Fibroblast of peridontal ligament (primary cell): ENCODE results near the gene KANK4.
"Not testable (repeated sequence)": the region's sequence is repeated elsewhere in the genome, so short reads cannot be mapped to it uniquely, and the experiment has no call there.

ENCODE experiments used
- DNase-seq: peaks from one replicate; pipeline ENCODE4 v3.0.0-alpha.2; 2010; ENCODE audit errors: extremely low read depth

KANK4 gene

DNA sequence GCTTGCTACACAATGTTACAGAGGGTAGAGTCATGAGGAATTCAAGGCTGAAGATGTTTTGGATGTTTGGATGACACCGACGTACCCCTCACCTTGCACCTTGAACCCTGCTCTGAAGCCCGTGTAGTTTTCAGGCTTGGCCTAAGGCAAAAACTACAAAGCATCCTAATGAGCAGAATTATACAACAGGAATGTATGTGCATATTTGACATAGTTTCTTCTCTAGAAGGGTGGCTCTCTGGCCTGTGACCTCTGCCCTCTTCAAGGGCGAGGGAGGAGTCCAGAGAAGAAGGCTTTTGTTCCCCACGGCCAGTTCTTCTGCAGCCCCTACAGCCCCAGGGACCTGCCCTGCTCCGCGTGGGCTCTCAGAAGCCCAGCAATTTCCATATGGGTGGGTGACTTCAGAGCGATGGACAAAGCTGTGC, 81.3 kb downstream of the KANK4 start:
- DNase-seq, result no peak

DNA sequence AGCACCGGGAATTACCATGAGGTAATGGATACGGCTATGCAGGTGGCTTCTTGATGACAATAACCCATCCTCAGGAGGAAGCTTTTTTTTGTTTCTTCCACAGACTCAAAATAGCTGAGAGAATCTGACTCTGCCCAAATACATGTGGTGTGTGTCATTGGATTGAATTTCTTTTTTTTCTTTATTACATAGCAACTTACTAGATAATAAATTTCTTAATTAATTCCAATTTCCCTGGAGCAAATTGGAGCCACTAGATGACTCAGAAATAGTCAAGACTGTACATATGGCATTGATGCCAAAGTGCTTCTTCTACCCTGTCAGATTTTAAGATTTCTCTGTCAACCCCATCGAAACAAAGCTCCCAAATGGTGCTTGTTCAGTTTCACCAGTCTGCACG, 81.9 kb downstream of the KANK4 start:
- no peak for DNase-seq

DNA sequence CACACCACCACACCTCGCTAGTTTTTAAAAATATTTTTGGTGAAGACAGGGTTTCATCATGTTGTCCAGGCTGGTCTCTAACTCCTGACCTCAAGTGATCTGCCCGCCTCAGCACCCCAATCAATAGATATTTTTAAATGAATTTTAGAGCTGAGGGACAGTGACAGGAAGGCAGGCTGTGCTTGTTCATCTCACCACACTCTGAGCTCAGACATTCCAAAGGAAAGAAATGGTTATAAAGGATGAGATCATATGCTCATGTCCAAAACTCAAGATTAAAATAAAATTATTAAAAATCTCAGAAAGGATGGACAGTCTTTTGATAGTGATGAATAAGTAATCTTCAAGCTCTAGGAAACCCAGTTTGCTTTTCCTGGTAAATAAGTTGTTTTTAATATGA, 83.7 kb downstream of the KANK4 start:
- DNase-seq, result no peak

DNA sequence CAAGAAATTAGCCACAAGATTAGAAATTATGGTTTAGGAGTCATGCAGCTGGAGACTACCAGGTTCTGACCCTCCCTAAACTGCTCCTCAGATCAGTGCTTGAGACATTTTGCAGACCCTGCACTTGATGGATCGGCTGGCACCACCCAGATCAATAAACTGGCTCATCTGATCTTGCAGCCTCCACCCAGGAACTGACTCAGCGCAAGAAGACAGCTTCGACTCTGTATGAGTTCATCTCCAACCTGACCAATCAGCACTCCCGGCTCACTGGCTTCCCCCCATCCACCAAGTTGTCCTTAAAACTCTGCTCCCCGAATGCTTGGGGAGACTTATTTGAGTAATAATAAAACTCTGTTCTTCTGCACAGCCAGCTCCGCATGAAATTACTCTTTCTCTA, 84.5 kb downstream of the KANK4 start:
- DNase-seq, result no peak

DNA sequence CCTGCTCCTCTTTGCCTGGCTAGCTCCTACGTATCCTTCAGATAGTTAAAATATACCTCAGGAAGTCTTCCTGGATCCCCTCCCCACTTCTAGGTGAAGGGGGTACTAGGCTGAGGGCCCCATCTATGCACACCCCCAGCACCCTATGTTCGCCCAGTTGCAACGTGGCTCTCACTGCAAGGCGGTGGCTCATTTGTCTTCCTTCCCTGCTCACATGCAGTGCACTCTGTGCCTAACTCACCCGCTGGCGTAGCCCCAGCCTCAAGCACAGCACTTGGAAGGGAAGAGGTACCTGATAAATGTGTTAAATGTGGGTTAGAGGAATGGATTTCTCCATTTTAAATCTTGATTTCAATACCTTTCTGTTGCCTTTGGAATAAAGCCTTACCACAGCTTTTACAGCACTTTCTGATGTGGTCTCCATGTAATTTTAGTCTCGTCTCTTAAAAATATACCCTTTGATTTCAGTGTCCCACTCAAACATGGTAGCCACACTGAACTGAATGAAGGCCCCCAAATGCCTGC, 85.2 kb downstream of the KANK4 start:
- no peak for DNase-seq

DNA sequence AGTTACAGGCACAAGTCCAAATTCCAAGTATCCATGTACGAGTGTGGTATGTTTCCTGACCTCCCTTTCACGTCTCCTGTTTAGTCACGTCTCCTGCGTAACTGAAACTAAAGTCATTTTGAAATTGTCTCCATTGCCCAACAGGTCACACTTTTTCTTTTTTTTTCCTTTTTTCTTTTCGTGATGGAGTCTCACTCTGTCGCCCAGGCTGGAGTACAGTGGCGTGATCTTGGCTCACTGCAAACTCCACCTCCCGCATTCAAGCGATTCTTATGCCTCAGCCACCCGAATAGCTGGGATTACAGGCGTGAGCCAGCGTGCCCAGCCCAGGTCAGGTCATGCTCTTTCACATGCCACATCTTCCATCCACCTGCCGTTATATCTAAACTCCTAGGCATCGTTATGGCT, 86.4 kb downstream of the KANK4 start:
- no peak for DNase-seq

DNA sequence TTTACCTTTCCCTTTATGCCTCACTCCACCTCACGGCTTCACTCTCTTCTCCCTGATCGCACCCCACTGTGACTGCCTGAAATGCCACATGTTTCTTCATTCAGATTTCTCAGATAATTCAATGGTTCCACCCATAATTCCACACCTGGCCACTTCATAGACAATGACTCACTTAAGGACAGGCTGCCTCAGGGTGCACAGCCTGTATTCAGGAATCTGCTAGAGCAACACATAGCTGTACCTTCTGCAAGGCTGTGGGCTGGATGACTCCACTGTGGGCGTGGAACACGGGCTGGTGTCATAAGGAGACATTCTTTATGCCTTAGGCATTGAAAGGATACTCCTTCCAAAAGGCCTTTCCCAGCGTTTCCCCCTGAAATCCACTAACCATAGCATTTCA, 88.5 kb downstream of the KANK4 start:
- DNase-seq, result no peak

DNA sequence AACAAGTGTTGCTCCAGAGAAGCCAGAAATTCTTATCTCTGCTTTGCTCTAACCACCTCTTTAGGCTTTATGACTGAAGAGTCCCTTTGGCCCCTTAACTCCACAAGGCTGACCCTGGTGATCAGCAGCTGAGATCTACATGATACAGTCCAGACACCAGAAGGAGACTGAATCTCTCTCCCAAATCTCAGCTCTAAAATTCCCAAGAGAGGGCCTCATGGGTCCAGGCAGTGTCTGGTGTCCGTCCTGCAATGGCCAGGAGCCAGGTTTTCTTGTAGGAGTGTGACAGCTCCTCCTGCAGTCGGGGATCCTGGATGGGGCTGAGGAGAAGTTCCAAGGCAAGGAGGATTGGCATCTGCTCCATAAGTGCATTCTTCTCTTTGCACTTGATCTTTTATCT, 89.3 kb downstream of the KANK4 start:
- DNase-seq, result no peak

DNA sequence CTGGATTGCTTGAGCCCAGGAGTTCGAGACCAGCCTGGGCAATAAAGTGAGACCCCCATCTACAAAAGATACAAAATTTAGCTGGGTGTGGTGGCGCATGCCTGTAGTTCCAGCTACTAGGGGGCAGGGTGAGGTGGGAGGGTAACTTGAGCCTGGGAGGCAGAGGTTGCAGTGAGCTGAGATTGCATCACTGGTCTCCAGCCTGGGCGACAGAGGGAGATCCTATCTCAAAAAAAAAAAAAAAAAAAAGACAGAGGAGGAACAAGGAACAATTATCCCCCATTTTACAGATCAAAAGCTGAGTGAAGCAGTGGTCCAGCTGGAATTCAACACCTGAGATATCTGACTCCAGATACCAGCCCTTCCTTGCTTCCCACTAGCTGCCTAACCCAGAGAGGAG, 89.8 kb downstream of the KANK4 start:
- no peak for DNase-seq

DNA sequence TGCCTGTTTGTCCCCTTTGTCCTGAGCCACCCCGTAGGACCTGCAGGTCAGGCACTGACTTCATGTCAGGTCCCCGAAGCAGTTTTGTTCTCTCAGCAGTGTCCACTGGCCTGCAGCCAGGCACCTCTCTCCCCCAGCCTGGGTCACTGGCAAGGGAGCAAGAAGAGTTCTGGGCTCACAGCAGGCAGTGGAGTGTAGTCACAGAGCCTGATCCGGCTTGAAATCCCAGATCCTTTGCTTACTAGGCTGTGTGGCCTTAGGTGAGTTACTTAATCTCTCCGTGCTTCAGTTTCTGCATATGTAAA, 90.4 kb downstream of the KANK4 start:
- DNase-seq, result no peak

DNA sequence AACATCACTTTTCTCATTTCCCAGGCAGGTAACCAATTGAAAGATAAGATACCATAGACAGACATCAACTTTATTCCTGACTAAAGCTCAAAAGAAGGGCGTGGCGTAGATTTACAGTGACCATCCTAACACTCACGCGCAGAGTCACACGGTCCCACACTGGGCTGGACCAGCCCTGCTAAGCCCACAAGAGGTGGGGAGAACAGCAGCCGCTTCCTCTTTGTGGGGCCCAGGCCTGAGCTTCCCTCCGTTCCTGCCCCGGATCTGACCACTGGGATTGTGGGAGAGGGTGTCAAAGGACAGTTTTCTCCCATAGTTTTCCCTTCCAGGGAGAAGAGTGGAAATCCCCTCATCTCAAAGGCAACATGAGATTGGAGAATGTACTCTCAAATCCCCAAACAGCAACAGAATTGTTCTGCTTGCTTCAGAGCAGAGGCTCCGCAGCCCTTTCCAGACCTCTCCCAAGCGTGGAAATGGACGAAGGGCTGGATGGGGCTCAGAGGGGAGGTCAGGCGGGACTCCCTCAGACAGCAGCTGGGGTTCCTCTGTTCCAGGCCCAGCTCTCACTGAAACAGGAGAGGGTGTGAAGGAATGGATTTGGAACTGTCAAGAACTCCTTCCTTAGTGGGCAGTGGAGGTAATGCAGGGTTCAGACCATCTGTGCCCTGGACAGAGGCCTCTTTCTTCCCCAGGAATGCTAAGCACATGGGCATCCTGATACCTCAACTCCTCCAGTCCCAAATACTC, 90.9 kb downstream of the KANK4 start:
- DNase-seq, result no peak

DNA sequence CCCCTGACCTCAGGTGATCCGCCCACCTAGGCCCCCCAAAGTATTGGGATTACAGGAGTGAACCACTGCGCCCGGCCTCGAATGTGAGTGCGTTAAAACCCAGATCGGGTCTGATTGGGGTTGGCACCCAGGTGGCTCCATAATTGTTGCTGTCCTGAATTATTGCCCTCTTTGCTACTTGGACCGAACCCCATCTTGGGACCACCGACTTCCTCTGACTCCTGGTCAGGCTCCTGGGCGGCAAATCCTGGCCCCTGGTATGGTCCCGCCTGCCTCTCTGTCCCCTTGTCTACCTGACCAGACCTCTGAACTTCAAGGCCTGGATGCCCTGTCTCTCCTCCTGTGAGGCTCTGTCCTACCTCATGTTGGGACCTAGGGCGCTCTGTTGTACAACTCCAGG, 91.7 kb downstream of the KANK4 start:
- no peak for DNase-seq

DNA sequence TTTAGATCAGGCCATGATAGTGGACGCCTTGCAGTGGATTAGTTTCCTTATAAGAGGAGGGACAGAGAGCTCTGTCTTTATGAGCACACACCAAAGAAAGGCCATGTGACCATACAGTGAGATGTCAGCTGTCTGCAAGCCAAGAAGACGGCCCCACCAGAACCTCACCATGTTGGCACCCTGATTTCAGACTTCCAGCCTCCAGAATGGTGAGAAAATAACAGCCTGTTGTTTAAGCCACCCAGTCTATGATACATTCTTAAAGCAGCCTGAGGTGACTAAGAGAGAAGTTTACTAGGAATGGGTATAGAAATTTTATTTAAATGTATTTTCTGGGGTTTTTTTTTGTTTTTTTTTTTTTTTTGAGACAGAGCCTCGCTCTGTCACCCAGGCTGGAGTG, 95.1 kb downstream of the KANK4 start:
- no peak for DNase-seq

DNA sequence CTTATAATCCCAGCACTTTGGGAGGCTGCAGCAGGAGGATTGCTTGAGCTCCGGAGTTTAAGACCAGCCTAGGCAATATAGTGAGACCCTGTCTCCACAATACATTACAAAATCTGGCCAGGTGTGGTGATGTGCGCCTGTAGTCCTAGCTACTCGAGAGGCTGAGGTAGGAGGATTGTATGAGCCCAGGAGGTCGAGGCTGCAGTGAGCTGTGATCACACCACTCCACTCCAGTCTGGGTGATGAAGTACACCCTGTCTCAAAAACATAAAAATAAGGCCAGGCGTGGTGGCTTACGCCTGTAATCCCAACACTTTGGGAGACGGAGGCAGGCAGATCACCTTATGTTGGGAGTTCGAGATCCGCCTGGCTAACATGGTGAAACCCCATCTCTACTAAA, 96.9 kb downstream of the KANK4 start:
- no peak for DNase-seq

DNA sequence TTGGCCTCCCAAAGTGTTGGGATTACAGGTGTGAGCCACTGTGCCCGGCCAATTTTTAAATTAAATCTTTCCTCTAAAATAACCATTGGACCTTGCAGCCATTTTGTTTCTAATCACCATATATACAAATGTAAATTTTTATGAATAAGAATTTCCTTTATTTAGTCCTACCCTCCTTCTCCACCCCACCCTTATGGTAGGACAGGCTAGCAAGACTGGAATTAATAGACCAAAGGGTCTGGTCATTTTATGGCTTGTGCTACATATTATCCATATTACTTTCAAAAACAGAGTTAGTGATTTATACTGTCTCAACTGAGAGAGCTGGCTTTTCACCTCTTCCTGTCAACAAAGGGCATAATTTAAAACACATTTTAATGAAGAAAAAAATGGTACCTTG, 98.1 kb downstream of the KANK4 start:
- no peak for DNase-seq

DNA sequence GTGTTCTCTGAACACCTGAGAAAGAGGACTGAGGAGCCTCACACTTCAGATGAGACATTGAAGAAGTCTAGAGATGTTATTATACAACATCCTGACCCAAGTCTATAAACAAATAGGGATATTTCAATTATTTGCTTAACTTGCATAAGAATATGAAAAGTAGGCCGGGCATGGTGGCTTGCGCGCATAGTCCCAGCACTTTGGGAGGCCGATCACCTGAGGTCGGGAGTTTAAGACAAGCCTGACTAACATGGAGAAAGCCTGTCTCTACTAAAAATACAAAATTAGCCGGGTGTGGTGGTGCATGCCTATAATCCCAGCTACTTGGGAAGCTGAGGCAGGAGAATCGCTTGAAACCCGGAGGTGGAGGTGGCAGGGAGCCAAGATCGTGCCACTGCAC, 98.8 kb downstream of the KANK4 start:
- not testable (repeated sequence) for DNase-seq

DNA sequence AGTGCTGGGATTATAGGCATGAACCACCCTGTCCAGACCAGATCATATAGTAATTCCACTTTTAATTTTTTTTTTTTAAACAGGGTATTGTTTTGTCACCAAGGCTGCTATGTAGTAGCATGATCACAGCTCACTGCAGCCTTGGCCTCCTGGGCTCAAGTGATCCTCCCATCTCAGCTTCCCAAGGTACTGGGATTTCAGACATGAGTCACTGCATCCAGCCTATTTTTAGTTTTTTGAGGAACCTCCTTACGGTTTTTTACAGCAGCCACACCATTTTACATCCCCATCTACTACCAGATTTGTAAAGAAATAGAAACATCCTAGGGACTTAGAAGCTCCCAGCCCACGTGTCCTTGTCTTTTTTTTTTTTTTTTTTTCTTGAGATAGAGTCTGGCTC, 100.6 kb downstream of the KANK4 start:
- DNase-seq, result no peak

DNA sequence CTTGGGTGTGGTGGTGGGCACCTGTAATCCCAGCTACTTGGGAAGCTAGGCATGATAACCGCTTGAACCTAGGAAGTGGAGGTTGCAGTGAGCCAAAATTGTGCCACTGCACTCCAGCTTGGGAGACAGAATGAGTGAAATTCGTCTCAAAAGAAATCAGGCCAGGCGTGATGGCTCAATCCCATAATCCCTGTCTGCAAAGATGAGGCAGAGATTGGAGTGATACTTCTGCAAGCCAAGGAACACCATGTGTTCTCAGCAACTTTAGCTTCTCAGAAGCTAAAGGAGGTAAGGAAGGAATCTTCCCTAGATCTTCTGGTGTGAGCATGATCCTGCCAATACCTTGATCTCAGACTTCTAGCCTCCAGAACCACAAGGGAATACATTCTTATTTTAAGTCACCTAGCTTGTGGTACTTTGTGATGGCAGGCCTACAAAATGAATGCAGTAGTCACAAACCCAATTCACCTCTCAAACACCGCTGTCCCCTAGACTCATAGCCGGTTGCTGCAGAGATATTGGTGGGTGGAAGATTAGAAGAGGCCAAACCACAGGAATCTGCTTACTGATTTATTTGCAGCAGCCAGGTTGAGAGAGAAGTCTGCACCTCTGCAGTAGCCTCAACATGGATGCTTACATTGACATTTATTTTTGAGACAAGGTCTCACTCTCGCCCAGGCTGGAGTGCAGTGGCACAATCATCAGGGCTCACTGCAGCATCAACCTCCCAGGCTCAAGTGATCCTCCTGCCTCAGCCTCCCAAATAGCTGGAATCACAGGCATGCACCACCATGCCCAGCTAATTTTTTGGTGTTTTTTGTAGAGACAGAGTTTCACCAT, 105.9 kb downstream of the KANK4 start:
- DNase-seq, result no peak

DNA sequence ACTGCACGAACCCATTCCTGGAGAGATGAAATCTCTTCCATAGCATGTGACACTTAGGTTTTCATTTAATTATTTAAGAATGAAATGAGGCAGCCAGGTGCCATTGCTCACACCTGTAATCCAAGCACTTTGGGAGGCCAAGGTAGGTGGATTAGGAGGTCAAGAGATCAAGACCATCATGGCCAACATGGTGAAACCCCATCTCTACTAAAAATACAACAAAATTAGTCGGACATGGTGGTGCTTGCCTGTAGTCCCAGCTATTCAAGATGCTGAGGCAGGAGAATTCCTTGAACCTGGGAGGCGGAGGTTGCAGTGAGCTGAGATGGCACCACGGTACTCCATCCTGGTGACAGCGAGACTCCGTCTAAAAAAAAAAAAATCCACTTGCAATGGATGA, 106.8 kb downstream of the KANK4 start:
- no peak for DNase-seq

DNA sequence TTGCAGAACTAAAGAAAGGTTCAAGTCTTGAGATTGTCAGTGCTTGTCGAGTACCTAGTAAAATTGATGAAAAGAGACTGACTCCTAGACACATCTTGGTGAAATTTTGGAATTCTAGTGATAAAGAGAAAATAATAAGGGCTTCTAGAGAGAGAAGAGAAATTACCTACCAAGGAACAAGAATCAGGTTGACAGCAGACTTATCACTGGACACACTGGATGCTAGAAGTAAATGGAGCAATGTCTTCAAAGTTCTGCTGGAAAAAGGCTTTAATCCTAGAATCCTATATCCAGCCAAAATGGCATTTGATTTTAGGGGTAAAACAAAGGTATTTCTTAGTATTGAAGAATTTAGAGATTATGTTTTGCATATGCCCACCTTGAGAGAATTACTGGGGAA, 108.3 kb downstream of the KANK4 start:
- DNase-seq, result no peak

DNA sequence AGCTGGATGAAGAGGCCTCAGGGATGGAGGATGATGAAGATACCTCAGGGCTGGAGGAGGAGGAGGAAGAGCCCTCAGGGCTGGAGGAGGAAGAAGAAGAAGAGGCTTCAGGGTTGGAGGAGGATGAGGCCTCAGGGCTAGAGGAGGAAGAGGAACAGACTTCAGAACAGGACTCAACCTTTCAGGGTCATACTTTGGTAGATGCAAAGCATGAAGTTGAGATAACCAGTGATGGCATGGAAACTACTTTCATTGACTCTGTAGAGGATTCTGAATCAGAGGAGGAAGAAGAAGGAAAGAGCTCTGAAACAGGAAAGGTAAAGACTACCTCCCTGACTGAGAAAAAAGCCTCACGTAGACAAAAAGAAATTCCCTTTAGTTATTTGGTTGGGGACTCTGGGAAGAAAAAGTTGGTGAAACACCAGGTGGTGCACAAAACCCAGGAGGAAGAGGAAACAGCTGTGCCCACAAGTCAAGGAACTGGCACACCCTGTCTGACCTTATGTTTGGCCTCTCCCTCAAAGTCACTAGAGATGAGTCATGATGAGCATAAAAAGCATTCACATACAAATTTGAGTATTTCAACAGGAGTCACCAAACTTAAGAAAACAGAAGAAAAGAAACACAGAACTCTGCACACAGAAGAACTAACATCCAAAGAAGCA, 109.2 kb downstream of the KANK4 start:
- DNase-seq, result no peak

DNA sequence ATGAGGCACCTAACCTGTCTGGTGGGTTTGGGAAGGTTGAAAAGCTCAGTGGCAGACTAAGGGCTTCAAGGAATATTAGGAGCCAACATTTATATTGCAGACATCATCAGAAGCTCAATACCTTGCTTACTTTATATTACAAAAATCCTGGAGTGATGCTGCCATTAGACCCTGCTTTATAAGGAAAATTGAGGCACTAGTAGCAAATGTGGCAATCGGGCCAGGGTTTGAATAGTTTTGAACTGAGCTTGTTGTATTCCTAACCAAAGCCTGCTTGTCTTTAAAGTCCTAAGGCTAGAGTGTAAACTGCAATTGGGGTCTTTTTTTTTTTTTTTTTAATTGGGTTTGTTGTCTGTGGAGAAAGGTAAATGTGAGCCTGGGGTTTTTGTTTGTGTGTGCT, 110.3 kb downstream of the KANK4 start:
- DNase-seq, result no peak

DNA sequence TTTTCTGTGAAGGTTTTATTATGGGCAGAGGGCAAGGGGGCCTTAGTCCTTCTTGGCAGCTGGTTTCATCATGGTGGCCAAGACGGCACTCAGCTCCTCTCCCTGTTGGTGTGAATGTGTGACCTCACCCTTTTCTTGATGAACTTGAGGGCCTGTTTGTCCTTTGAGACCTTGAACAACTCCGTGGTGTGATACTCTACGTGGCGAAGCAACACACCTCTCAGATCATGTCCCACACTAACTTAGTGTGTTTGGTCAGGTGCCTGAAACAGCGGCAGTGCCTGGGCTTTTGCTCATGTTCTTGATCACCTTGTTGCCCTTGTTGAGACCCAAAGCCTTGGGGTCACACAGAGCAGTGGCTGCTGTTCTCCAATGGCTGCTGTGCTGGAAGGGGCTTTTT, 111.1 kb downstream of the KANK4 start:
- DNase-seq, result no peak
